HEK293T (cell line): ENCODE results near the gene ACTR3.

ENCODE experiments used
- CTCF ChIA-PET: fragments of 350-600 bp; formaldehyde crosslinking; extraction: SDS; loops from one replicate; lab custom pipeline; 2021; ENCODE audit warnings: antibody characterized with exemption, inconsistent platforms; lab: Yijun Ruan, JAX
- POLR2A ChIA-PET: fragments of 350-600 bp; formaldehyde crosslinking; extraction: SDS; loops from one replicate; lab custom pipeline; 2020; ENCODE audit warnings: antibody characterized with exemption, inconsistent platforms; lab: Yijun Ruan, JAX
- DNase-seq: peaks from one replicate; pipeline ENCODE4 v3.0.0; 2012; ENCODE audit warnings: mixed read lengths; ENCODE audit errors: extremely low spot score
- ARNT ChIP-seq: fragments of 450-650 bp; IDR thresholded peaks from 2 replicates; pipeline ENCODE4 v1.6.1; 2017; ENCODE audit warnings: mild to moderate bottlenecking
- BHLHE40 ChIP-seq: fragments of 450-650 bp; IDR thresholded peaks from 2 replicates; pipeline ENCODE4 v1.6.1; 2016; ENCODE audit warnings: mild to moderate bottlenecking, moderate library complexity, borderline replicate concordance
- CTBP1 ChIP-seq: fragments of 450-650 bp; IDR thresholded peaks from 2 replicates; pipeline ENCODE4 v1.6.1; 2016; ENCODE audit warnings: borderline replicate concordance
- ELF4 ChIP-seq: fragments of 450-650 bp; IDR thresholded peaks from 2 replicates; pipeline ENCODE4 v1.6.1; 2017; ENCODE audit warnings: antibody characterized with exemption
- FOXA1 ChIP-seq: fragments of 450-650 bp; IDR thresholded peaks from 2 replicates; pipeline ENCODE4 v1.6.1; 2016; ENCODE audit warnings: mild to moderate bottlenecking
- FOXK2 ChIP-seq: fragments of 450-650 bp; IDR thresholded peaks from 2 replicates; pipeline ENCODE4 v1.6.1; 2016; ENCODE audit warnings: mild to moderate bottlenecking
- FOXM1 ChIP-seq: fragments of 450-650 bp; IDR thresholded peaks from 2 replicates; pipeline ENCODE4 v1.6.1; 2017; ENCODE audit warnings: mild to moderate bottlenecking, borderline replicate concordance
- HDGF ChIP-seq: fragments of 450-650 bp; IDR thresholded peaks from 2 replicates; pipeline ENCODE4 v1.6.1; 2017; ENCODE audit warnings: antibody characterized with exemption, borderline replicate concordance
- L3MBTL2 ChIP-seq: fragments of 450-650 bp; conservative IDR thresholded peaks from 2 replicates; pipeline ENCODE4 v1.6.1; 2016; ENCODE audit warnings: mild to moderate bottlenecking
- LEF1 ChIP-seq: fragments of 450-650 bp; IDR thresholded peaks from 2 replicates; pipeline ENCODE4 v1.6.1; 2017; ENCODE audit warnings: mild to moderate bottlenecking, borderline replicate concordance
- NFRKB ChIP-seq: fragments of 450-650 bp; IDR thresholded peaks from 2 replicates; pipeline ENCODE4 v1.6.1; 2016; ENCODE audit warnings: mild to moderate bottlenecking, moderate library complexity
- PKNOX1 ChIP-seq: fragments of 450-650 bp; IDR thresholded peaks from 2 replicates; pipeline ENCODE4 v1.6.1; 2016
- SP1 ChIP-seq: fragments of 450-650 bp; IDR thresholded peaks from 2 replicates; pipeline ENCODE4 v1.6.1; 2017
- SUZ12 ChIP-seq: fragments of 450-650 bp; IDR thresholded peaks from 2 replicates; pipeline ENCODE4 v1.6.1; 2016; ENCODE audit warnings: mild to moderate bottlenecking
- TARDBP ChIP-seq: fragments of 450-650 bp; IDR thresholded peaks from 2 replicates; pipeline ENCODE4 v1.6.1; 2016
- ZNF384 ChIP-seq: fragments of 450-650 bp; IDR thresholded peaks from 2 replicates; pipeline ENCODE4 v1.6.1; 2016

The ACTR3 gene

DNA sequence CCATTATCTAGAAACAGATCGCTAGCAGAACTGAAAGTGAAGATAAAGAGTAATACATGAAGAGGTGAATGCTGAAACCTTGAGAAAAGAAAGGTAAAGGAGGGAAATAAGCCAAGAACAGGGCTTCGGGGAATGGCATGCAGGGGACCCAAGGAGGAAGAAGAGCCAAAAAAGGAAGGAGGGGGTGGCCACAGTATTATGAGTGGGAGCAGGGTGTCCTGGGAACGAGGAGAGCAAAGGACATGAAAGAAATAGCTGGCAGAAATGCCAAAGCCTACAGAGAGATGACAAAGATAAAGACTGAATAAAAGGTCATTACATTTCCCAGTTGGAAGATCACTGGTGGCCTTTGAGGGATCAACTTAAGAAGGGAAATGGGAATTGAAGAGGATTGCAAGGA, 82.9 kb downstream of the ACTR3 start:
- CTCF ChIA-PET, result interaction anchor here (0.6 kb wide), 1 partner anchor 367 kb away, joined by 3 read pairs; no protein-coding TSS in a partner anchor
- POLR2A ChIA-PET, result no interaction called here

GRCh38 chr2:113973810-113974209, 83.9 kb downstream of the ACTR3 start:
- DNase-seq, result no peak
- ChIA-PET CTCF (no interaction called here), POLR2A (no interaction called here)
- no peak for TF ChIP-seq FOXM1
- TF ChIP-seq ELF4, result no peak
- no peak for TF ChIP-seq BHLHE40
- TF ChIP-seq FOXK2, result no peak
- TF ChIP-seq TARDBP, result no peak
- no peak for TF ChIP-seq NFRKB
- no peak for TF ChIP-seq HDGF
- TF ChIP-seq SP1, result no peak
- no peak for TF ChIP-seq SUZ12

More for the DNA sequence above, 82.9 kb downstream of the ACTR3 start:
- TF ChIP-seq BHLHE40 (no peak), PKNOX1 (no peak), TARDBP (no peak), FOXK2 (no peak), HDGF (no peak), FOXM1 (no peak), FOXA1 (no peak), ZNF384 (no peak), NFRKB (no peak), SUZ12 (no peak), ELF4 (no peak), L3MBTL2 (no peak)
- DNase-seq, result no peak

DNA sequence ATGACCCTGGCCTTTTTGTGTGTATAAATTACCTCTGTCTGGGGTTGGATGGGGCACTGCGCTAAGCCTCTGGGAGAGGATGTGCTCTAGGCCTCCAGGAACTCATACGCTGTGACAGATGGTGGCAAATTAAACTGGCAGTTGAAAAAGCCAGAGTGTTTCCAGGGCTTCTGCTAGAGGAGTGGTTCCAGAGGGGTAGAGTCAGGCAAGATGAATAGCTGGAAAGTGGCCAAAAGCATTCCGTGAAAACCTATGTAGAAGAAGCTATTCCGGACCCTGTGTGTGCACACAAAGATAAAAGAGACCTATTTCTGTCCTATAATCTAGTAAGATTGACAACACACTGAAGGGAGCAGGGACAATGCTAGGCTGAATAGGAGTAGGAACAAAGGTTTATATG, 84.8 kb downstream of the ACTR3 start:
- POLR2A ChIA-PET, result no interaction called here

GRCh38 chr2:113976277-113976928, 86.5 kb downstream of the ACTR3 start:
- no peak for DNase-seq
- ChIA-PET POLR2A (no interaction called here), CTCF (interaction anchor here (0.5 kb wide), 1 partner anchor 12 kb away, joined by 3 read pairs; no protein-coding TSS in a partner anchor)
- TF ChIP-seq LEF1 (no peak), BHLHE40 (no peak), TARDBP (no peak), NFRKB (no peak), ARNT (no peak), FOXK2 (no peak), ELF4 (no peak), HDGF (no peak), SP1 (no peak), FOXA1 (no peak), L3MBTL2 (no peak)

More for the DNA sequence above, 84.8 kb downstream of the ACTR3 start:
- TF ChIP-seq FOXM1 (no peak), L3MBTL2 (no peak), TARDBP (no peak)
- DNase-seq, result no peak
- CTCF ChIA-PET, result no interaction called here

- no peak for DNase-seq
- POLR2A ChIA-PET, result no interaction called here
- CTCF ChIA-PET, result interaction anchor here (0.5 kb wide), 1 partner anchor 11 kb away, joined by 3 read pairs; no protein-coding TSS in a partner anchor
- TF ChIP-seq BHLHE40 (no peak), ZNF384 (no peak), TARDBP (no peak), CTBP1 (no peak), ARNT (no peak), FOXK2 (no peak), LEF1 (no peak), HDGF (no peak), L3MBTL2 (no peak), ELF4 (no peak), SUZ12 (no peak), PKNOX1 (no peak), FOXA1 (no peak)
Measured at GRCh38 chr2:113977060-113977659, 87.3 kb downstream of the ACTR3 start.

- no peak for DNase-seq
- TF ChIP-seq BHLHE40 (no peak), ELF4 (no peak), HDGF (no peak), TARDBP (no peak), FOXA1 (no peak), CTBP1 (no peak), NFRKB (no peak), FOXK2 (no peak)
- POLR2A ChIA-PET, result no interaction called here
- CTCF ChIA-PET, result interaction anchor here (0.7 kb wide), 1 partner anchor 168 kb away, joined by 3 read pairs; no protein-coding TSS in a partner anchor
Measured at GRCh38 chr2:113977660-113978523, 88.0 kb downstream of the ACTR3 start.
